IMR-90 (cell line): ENCODE data around the gene EEF1E1. TPM values are rescaled to one million over a fixed set of nuclear protein-coding genes. Genes with fewer than 3 reads are reported as not detected.
A peak's percentile ranks its signal among the peaks of the same experiment; 100 is the strongest.

Experiments used
- ATAC-seq: fragments of 200-7000 bp; cut with Tn5 transposase; 2 replicates; pipeline ENCODE4 v1.9.1; 2020; ENCODE audit warnings: low read depth, mild to moderate bottlenecking, moderate library complexity
- BruUV-seq: library from RNA; stranded (reverse); fragments of 400-500 nt; replicated peaks from 2 replicates; lab custom pipeline; 2021; lab: Mats Ljungman, UMichigan
- CTCF ChIA-PET: fragments of 300-600 bp; formaldehyde crosslinking; extraction: SDS; loops from one replicate; lab custom pipeline; 2021; ENCODE audit warnings: antibody characterized with exemption; lab: Yijun Ruan, JAX
- POLR2A ChIA-PET: fragments of 300-600 bp; sonication (Branson Sonifier 250); formaldehyde crosslinking; loops from one replicate; lab custom pipeline; 2022; ENCODE audit warnings: antibody characterized with exemption; ENCODE audit not compliant: unreplicated experiment; lab: Charles Lee
- DNase-seq: peaks from one replicate; pipeline ENCODE4 v3.0.0; 2013
- H2AFZ ChIP-seq: replicated peaks from 2 replicates; pipeline ENCODE3; 2013; ENCODE audit warnings: low read length, mild to moderate bottlenecking; ENCODE audit not compliant: poor library complexity
- H2AK5ac ChIP-seq: 2 replicates; pipeline ENCODE4 v1.6.1; 2013; ENCODE audit warnings: low read depth, low read length, inconsistent platforms
- H2AK9ac ChIP-seq: replicated peaks from 2 replicates; pipeline ENCODE3; 2013; ENCODE audit warnings: mild to moderate bottlenecking, low read depth, low read length, moderate library complexity; ENCODE audit not compliant: poor library complexity
- H2BK120ac ChIP-seq: 2 replicates; pipeline ENCODE4 v1.6.1; 2013; ENCODE audit warnings: low read depth, low read length, inconsistent platforms
- H2BK15ac ChIP-seq: 3 replicates; pipeline ENCODE4 v1.6.1; 2013; ENCODE audit warnings: low read depth, low read length, inconsistent platforms
- H2BK20ac ChIP-seq: 2 replicates; pipeline ENCODE4 v1.6.1; 2013; ENCODE audit warnings: low read depth, mild to moderate bottlenecking, inconsistent platforms, low read length, moderate library complexity
- H2BK5ac ChIP-seq: 2 replicates; pipeline ENCODE4 v1.6.1; 2013; ENCODE audit warnings: mild to moderate bottlenecking, low read depth, low read length, inconsistent platforms; ENCODE audit not compliant: poor library complexity, severe bottlenecking
- H3K14ac ChIP-seq: replicated peaks from 2 replicates; pipeline ENCODE4 v1.6.1; 2013; ENCODE audit warnings: low read depth, low read length, inconsistent platforms
- H3K18ac ChIP-seq: 2 replicates; pipeline ENCODE4 v1.6.1; 2013; ENCODE audit warnings: low read depth, low read length, control low read depth
- H3K23ac ChIP-seq: 2 replicates; pipeline ENCODE4 v1.6.1; 2013; ENCODE audit warnings: low read depth, low read length, inconsistent platforms
- H3K27ac ChIP-seq: 2 replicates; pipeline ENCODE4 v1.5.1; 2013; ENCODE audit warnings: mild to moderate bottlenecking, control low read depth, low read length; ENCODE audit not compliant: insufficient read depth
- H3K27me3 ChIP-seq: 2 replicates; pipeline ENCODE4 v1.6.1; 2013; ENCODE audit warnings: low read length; ENCODE audit not compliant: control insufficient read depth, insufficient read depth
- H3K36me3 ChIP-seq: 2 replicates; pipeline ENCODE4 v1.6.1; 2013; ENCODE audit warnings: low read length, mixed read lengths; ENCODE audit not compliant: control insufficient read depth, insufficient read depth
- H3K4ac ChIP-seq: 2 replicates; pipeline ENCODE4 v1.6.1; 2013; ENCODE audit warnings: low read depth, low read length, inconsistent platforms
- H3K4me1 ChIP-seq: 2 replicates; pipeline ENCODE4 v1.6.1; 2013; ENCODE audit warnings: low read length, mixed read lengths; ENCODE audit not compliant: control insufficient read depth, insufficient read depth
- H3K4me2 ChIP-seq: 2 replicates; pipeline ENCODE4 v1.6.1; 2013; ENCODE audit warnings: low read depth, mild to moderate bottlenecking, control low read depth, low read length, moderate library complexity
- H3K4me3 ChIP-seq: 2 replicates; pipeline ENCODE4 v1.5.1; 2013; ENCODE audit warnings: low read depth, mild to moderate bottlenecking, control low read depth, low read length, moderate library complexity; ENCODE audit not compliant: insufficient read depth
- H3K56ac ChIP-seq: 2 replicates; pipeline ENCODE4 v1.6.1; 2013; ENCODE audit warnings: low read length, inconsistent platforms; ENCODE audit not compliant: insufficient read depth; ENCODE audit errors: extremely low read depth
- H3K79me1 ChIP-seq, 2 experiments: 2 replicates each; pipeline ENCODE4 v1.6.1; 2013; ENCODE audit warnings: low read length in 2 of 2, inconsistent platforms in 1 of 2, low read depth in 1 of 2
- H3K9ac ChIP-seq: 2 replicates; pipeline ENCODE4 v1.6.1; 2013; ENCODE audit warnings: low read depth, low read length, control low read depth
- H3K9me1 ChIP-seq: 2 replicates; pipeline ENCODE4 v1.6.1; 2013; ENCODE audit warnings: low read length, inconsistent platforms; ENCODE audit not compliant: insufficient read depth
- H3K9me3 ChIP-seq: 2 replicates; pipeline ENCODE4 v1.6.1; 2013; ENCODE audit warnings: low read length; ENCODE audit not compliant: control insufficient read depth, insufficient read depth
- H4K20me1 ChIP-seq: 2 replicates; pipeline ENCODE4 v1.6.1; 2013; ENCODE audit warnings: low read length, inconsistent platforms; ENCODE audit not compliant: insufficient read depth
- H4K5ac ChIP-seq: 2 replicates; pipeline ENCODE4 v1.6.1; 2013; ENCODE audit warnings: mild to moderate bottlenecking, low read depth, low read length, control low read depth
- H4K8ac ChIP-seq, 2 experiments: 2 replicates each; pipeline ENCODE4 v1.6.1; 2013; ENCODE audit warnings: low read depth in 2 of 2, low read length in 2 of 2, control low read depth in 1 of 2, inconsistent platforms in 1 of 2
- H4K91ac ChIP-seq: 2 replicates; pipeline ENCODE4 v1.6.1; 2013; ENCODE audit warnings: low read depth, low read length, inconsistent platforms; ENCODE audit not compliant: insufficient read depth
- BHLHE40 ChIP-seq: fragments of 150-350 bp; IDR thresholded peaks from 2 replicates; pipeline ENCODE4 v1.6.1; 2016; ENCODE audit warnings: mild to moderate bottlenecking, low read depth, low read length
- CEBPB ChIP-seq: IDR thresholded peaks from 2 replicates; pipeline ENCODE4 v1.6.1; 2012; ENCODE audit warnings: low read depth, low read length, improper control_type of control experiment
- CHD1 ChIP-seq: IDR thresholded peaks from 2 replicates; pipeline ENCODE4 v1.6.1; 2012; ENCODE audit warnings: low read depth, low read length, improper control_type of control experiment
- FOS ChIP-seq: fragments of 150-350 bp; IDR thresholded peaks from 2 replicates; pipeline ENCODE4 v1.6.1; 2016; ENCODE audit warnings: low read depth, low read length
- MAFK ChIP-seq: IDR thresholded peaks from 2 replicates; pipeline ENCODE4 v1.6.1; 2012; ENCODE audit warnings: low read depth, low read length, improper control_type of control experiment
- MAZ ChIP-seq: IDR thresholded peaks from 2 replicates; pipeline ENCODE4 v1.6.1; 2012; ENCODE audit warnings: low read depth, mild to moderate bottlenecking, low read length, improper control_type of control experiment, moderate library complexity, borderline replicate concordance
- RAD21 ChIP-seq: IDR thresholded peaks from 2 replicates; pipeline ENCODE4 v1.6.1; 2012; ENCODE audit warnings: low read length, improper control_type of control experiment
- RCOR1 ChIP-seq: IDR thresholded peaks from 2 replicates; pipeline ENCODE4 v1.6.1; 2012; ENCODE audit warnings: mild to moderate bottlenecking, low read length, improper control_type of control experiment; ENCODE audit not compliant: insufficient replicate concordance
- SMC3 ChIP-seq: fragments of 150-350 bp; IDR thresholded peaks from 2 replicates; pipeline ENCODE4 v1.6.1; 2016; ENCODE audit warnings: low read depth, mild to moderate bottlenecking, antibody characterized with exemption, low read length, moderate library complexity
- WGBS, 2 experiments: methylation state at CpG; one replicate each; pipeline versions ENCODE4 v1.1.5 to v1.1.7; 2013; ENCODE audit warnings: missing lambda C conversion rate in 2 of 2; ENCODE audit not compliant: insufficient read length in 1 of 2; ENCODE audit errors: extremely low coverage in 2 of 2; 5-methylcytosine and 5-hydroxymethylcytosine counted together
- dilution Hi-C: fragments of 300-500 bp; cut with HindIII; formaldehyde crosslinking; loops from one replicate; pipeline ENCODE4 v1.14.3; 2018; ENCODE audit warnings: low sequenced_read_pairs; ENCODE audit not compliant: unreplicated experiment
- in situ Hi-C: fragments of 300-500 bp; cut with MboI; formaldehyde crosslinking; loops from 3 replicates; pipeline ENCODE4 v1.14.3; 2019; ENCODE audit warnings: low sequenced_read_pairs, inconsistent platforms, mixed read lengths
- intact Hi-C: fragments of 100-400 bp; cut with micrococcal nuclease; formaldehyde crosslinking; loops from 2 replicates; pipeline ENCODE4 v1.10.0; 2022
- polyA plus RNA-seq, 3 experiments: library from polyadenylated mRNA; depleted of rRNA; stranded (reverse); fragments of >200 nt; gene quantifications; 2 replicates each; pipeline ENCODE4 v1.2.3, GENCODE V29; 2012; ENCODE audit warnings: low replicate concordance in 1 of 3
- total RNA-seq: library from RNA; depleted of rRNA; stranded (reverse); fragments of >200 nt; gene quantifications from 2 replicates; pipeline ENCODE4 v1.2.3, GENCODE V29; 2012
- TF ChIP-seq, protein P1 (sequence below): fragments of 150-350 bp; IDR thresholded peaks from 2 replicates; pipeline ENCODE4 v1.6.1; 2017; ENCODE audit warnings: mild to moderate bottlenecking, antibody characterized with exemption, low read length, low read depth

Gene EEF1E1
- total and polyA plus RNA-seq, 2 of the 4 experiments (the other 2 are of a cell fraction): 65.8 to 68.6 TPM

DNA sequence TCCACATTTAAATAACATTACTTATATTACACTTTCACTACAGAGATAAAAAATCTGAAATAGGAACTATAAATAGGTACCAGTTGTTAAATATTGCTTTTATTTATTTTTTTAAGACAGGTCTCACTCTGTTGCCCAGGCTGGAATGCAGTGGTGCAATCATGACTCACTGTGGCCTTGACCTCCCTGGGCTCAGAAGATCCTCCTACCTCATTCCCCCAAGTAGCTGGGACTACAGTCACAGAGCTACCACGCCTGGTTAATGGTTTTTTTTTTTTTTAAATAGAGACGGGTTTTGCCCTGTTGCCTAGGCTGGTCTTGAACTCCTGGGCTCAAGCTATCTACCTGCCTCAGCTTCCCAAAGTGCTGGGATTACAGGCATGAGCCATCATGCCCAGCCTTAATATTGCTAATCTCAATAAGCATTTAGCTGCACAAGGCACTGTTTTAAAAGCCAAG is 17.3 kb downstream of the EEF1E1 start:
- Histone ChIP-seq H3K79me1 (peaks cover 7 to 39% of the 10 kb centered on the region in 2 experiments), H3K14ac (no peak overlapping the region), H3K36me3 (peaks cover 16% of the 10 kb centered on the region), H3K9me3 (no peaks in the 10 kb centered on the region), H3K27ac (peak overlapping the region; percentile 54; the same call in 1 of the 2 replicates), H4K91ac (0 out of 2 replicates have a peak overlapping the region, but pooled peaks have one; percentile 57), H2BK15ac (peak overlapping the region; percentile 22; the same call in 1 of the 3 replicates), H4K5ac (no peak overlapping the region), H2BK5ac (peak overlapping the region; percentile 79), H4K20me1 (no peaks in the 10 kb centered on the region; the same call in 1 of the 2 replicates), H3K4me1 (peaks cover 20% of the 10 kb centered on the region), H2BK120ac (peak overlapping the region; percentile 75; the same call in 1 of the 2 replicates), H2AK9ac (no peak overlapping the region), H3K9me1 (peaks cover 14% of the 10 kb centered on the region; the same call in 1 of the 2 replicates), H3K4ac (peak overlapping the region; percentile 51; the same call in 1 of the 2 replicates), H3K18ac (no peak overlapping the region), H2AFZ (no peak overlapping the region), H2AK5ac (no peak overlapping the region), H3K56ac (no peak overlapping the region; the same call in 1 of the 2 replicates), H3K4me2 (peak overlapping the region; percentile 71; the same call in 1 of the 2 replicates), H4K8ac (no peak overlapping the region), H3K23ac (no peak overlapping the region), H2BK20ac (peak overlapping the region; percentile 42; the same call in 1 of the 2 replicates), H3K4me3 (no peak overlapping the region), H3K9ac (no peak overlapping the region), H3K27me3 (no peaks in the 10 kb centered on the region)
- in situ Hi-C loops: no loop called here
- intact Hi-C loops: loop anchor here (2.0 kb wide), 1 partner anchor 18 kb away; the partner anchor contains the start of gene EEF1E1
- DNase-seq (peak; percentile 95), ATAC-seq (peak; percentile 85)
- no CpG with 5 or more reads among the region's 2 CpGs for whole genome bisulfite sequencing, 2 experiments
- ChIA-PET CTCF (interaction anchor here (0.9 to 1.0 kb wide), 2 partner anchors 12 to 348 kb away, joined by 3 to 5 read pairs; no protein-coding TSS in a partner anchor), POLR2A (no interaction called here)
- TF ChIP-seq FOS (peak; percentile 93), RCOR1 (peak; percentile 92), MAZ (peak; percentile 46; the same call in 1 of the 2 replicates), BHLHE40 (peak; percentile 44; the same call in 1 of the 2 replicates), CHD1 (no peak), RAD21 (no peak), MAFK (no peak), CEBPB (peak; percentile 97), SMC3 (no peak)
- TF ChIP-seq, protein P1, sequence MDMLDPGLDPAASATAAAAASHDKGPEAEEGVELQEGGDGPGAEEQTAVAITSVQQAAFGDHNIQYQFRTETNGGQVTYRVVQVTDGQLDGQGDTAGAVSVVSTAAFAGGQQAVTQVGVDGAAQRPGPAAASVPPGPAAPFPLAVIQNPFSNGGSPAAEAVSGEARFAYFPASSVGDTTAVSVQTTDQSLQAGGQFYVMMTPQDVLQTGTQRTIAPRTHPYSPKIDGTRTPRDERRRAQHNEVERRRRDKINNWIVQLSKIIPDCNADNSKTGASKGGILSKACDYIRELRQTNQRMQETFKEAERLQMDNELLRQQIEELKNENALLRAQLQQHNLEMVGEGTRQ: no peak
- dilution Hi-C loops: no loop called here
- no TSS peak for BruUV-seq
